CD4-positive, alpha-beta memory T cell (primary cell): ENCODE measurements around the gene TRAF4. TPM values are rescaled to one million over a fixed set of nuclear protein-coding genes. Genes with fewer than 3 reads are reported as not detected.

ENCODE experiments used
- CTCF ChIA-PET: fragments of 350-600 bp; sonication (Branson Sonifier 250); formaldehyde crosslinking; loops from one replicate; lab custom pipeline; 2021; ENCODE audit warnings: inconsistent platforms; ENCODE audit not compliant: partially characterized antibody; lab: Charles Lee
- POLR2A ChIA-PET: fragments of 350-600 bp; sonication (Branson Sonifier 250); formaldehyde crosslinking; loops from one replicate; lab custom pipeline; 2021; ENCODE audit not compliant: partially characterized antibody; lab: Charles Lee
- DNase-seq, 5 donors: peaks; one replicate each; pipeline versions ENCODE4 v3.0.0 to v3.0.0-alpha.2; 2020 to 2022; ENCODE audit warnings: mixed read lengths in 1 of 5
- H3K27ac ChIP-seq: one replicate; pipeline ENCODE4 v1.7.0; 2013; ENCODE audit warnings: low read depth, low read length
- H3K27me3 ChIP-seq: 2 replicates; pipeline ENCODE4 v1.7.0; 2013; ENCODE audit warnings: mild to moderate bottlenecking, low read length, moderate library complexity; ENCODE audit not compliant: insufficient read depth
- H3K36me3 ChIP-seq: 2 replicates; pipeline ENCODE4 v1.7.0; 2013; ENCODE audit warnings: mild to moderate bottlenecking, low read length, moderate library complexity; ENCODE audit not compliant: insufficient read depth
- H3K4me1 ChIP-seq: 2 replicates; pipeline ENCODE4 v1.7.0; 2013; ENCODE audit warnings: mild to moderate bottlenecking, low read length, moderate library complexity; ENCODE audit not compliant: insufficient read depth
- H3K4me3 ChIP-seq, 2 donors: one replicate each; pipeline ENCODE4 v1.7.0; 2013; ENCODE audit warnings: low read length in 2 of 2, mild to moderate bottlenecking in 1 of 2
- H3K9me3 ChIP-seq, 2 donors: one replicate each; pipeline ENCODE4 v1.7.0; 2013; ENCODE audit warnings: low read length in 2 of 2, control low read depth in 1 of 2; ENCODE audit not compliant: control insufficient read depth in 1 of 2
- H3K27ac Mint-ChIP-seq, 7 donors: one replicate each; pipeline ENCODE4 v1.8.0; 2020 to 2021; ENCODE audit warnings: mixed read lengths in 7 of 7, mild to moderate bottlenecking in 6 of 7, inconsistent platforms in 3 of 7, moderate library complexity in 3 of 7
- H3K27me3 Mint-ChIP-seq, 2 donors: one replicate each; pipeline ENCODE4 v1.8.0; 2020 to 2021; ENCODE audit warnings: mixed read lengths in 2 of 2
- H3K36me3 Mint-ChIP-seq, 2 donors: one replicate each; pipeline ENCODE4 v1.8.0; 2020 to 2021; ENCODE audit warnings: mixed read lengths in 2 of 2, inconsistent platforms in 1 of 2, mild to moderate bottlenecking in 1 of 2
- H3K4me1 Mint-ChIP-seq, 4 donors: one replicate each; pipeline ENCODE4 v1.8.0; 2020 to 2021; ENCODE audit warnings: mixed read lengths in 4 of 4, mild to moderate bottlenecking in 1 of 4
- H3K4me3 Mint-ChIP-seq, 8 donors: one replicate each; pipeline ENCODE4 v1.8.0; 2020 to 2021; ENCODE audit warnings: mixed read lengths in 8 of 8, mild to moderate bottlenecking in 7 of 8, moderate library complexity in 6 of 8, inconsistent platforms in 3 of 8
- H3K9me3 Mint-ChIP-seq, 8 donors: one replicate each; pipeline ENCODE4 v1.8.0; 2020 to 2021; ENCODE audit warnings: mixed read lengths in 8 of 8, mild to moderate bottlenecking in 5 of 8, inconsistent platforms in 3 of 8, moderate library complexity in 1 of 8
- intact Hi-C: fragments of 100-400 bp; cut with micrococcal nuclease; formaldehyde crosslinking; loops from one replicate; pipeline ENCODE4 v1.15.1; 2023
- polyA plus RNA-seq, 2 donors: library from polyadenylated mRNA; unstranded; fragments of 300-500 nt; fragmentation: Illumina TruSeq; gene quantifications; one replicate each; pipeline ENCODE4 v1.2.3, GENCODE V29; 2021
- total RNA-seq, 2 experiments: library from RNA; stranded (reverse); gene quantifications; one replicate each; pipeline ENCODE4 v1.2.3, GENCODE V29; 2021

The TRAF4 gene
- total and polyA plus RNA-seq, 4 experiments from 2014 or later, result 0.61 to 32.9 (median 16.9) TPM

GRCh38 chr17:28725166-28725659 is 18.6 kb upstream of the TRAF4 start:
- Histone ChIP-seq H3K9me3 (no peaks in the 10 kb centered on the region), H3K27ac (peak overlapping the region; percentile 58), H3K36me3 (peaks cover 42% of the 10 kb centered on the region), H3K27me3 (no peaks in the 10 kb centered on the region), H3K4me3 (peak overlapping the region; percentile 23 to 51), H3K4me1 (peaks cover 59% of the 10 kb centered on the region)
- peak overlapping the region; percentile 84 to 95 (median 86) for H3K4me3 Mint-ChIP-seq
- POLR2A ChIA-PET, result interaction anchor here (1.5 to 11.0 kb wide), 8 partner anchors 14 to 226 kb away, joined by 8 to 528 read pairs (median 38); partner anchors contain the start of genes BLTP2, DHRS13, FLOT2 and PHF12
- H3K4me1 Mint-ChIP-seq, result peaks cover 46 to 83% (median 60%) of the 10 kb centered on the region in 4 donors
- peak overlapping the region; percentile 83 to 96 (median 89) for H3K27ac Mint-ChIP-seq
- H3K36me3 Mint-ChIP-seq, result peaks cover 29 to 58% of the 10 kb centered on the region in 2 donors
- no peak for DNase-seq
- H3K27me3 Mint-ChIP-seq, result no peaks in the 10 kb centered on the region
- intact Hi-C loops, result loop anchor here (5.0 to 10.0 kb wide), 2 partner anchors 127 to 570 kb away; partner anchors contain the start of gene NUFIP2
- no peaks in the 10 kb centered on the region for H3K9me3 Mint-ChIP-seq
- CTCF ChIA-PET, result interaction anchor here (1.2 to 6.9 kb wide), 8 partner anchors 10 to 412 kb away, joined by 3 to 492 read pairs (median 10); partner anchors contain the start of genes FLOT2 and TRAF4

GRCh38 chr17:28725660-28726225 is 18.1 kb upstream of the TRAF4 start:
- Mint-ChIP-seq H3K27me3 (no peaks in the 10 kb centered on the region), H3K27ac (peak overlapping the region; percentile 82 to 96 (median 89)), H3K4me3 (peak overlapping the region; percentile 84 to 95 (median 86)), H3K4me1 (peaks cover 41 to 78% (median 55%) of the 10 kb centered on the region in 4 donors), H3K9me3 (no peaks in the 10 kb centered on the region), H3K36me3 (peaks cover 24 to 53% of the 10 kb centered on the region in 2 donors)
- peak in 2 of 5 donors; percentile 30 to 54 for DNase-seq
- Histone ChIP-seq H3K36me3 (peaks cover 42% of the 10 kb centered on the region), H3K27ac (peak overlapping the region; percentile 58), H3K4me1 (peaks cover 54% of the 10 kb centered on the region), H3K4me3 (peak overlapping the region; percentile 23 to 51), H3K27me3 (no peaks in the 10 kb centered on the region), H3K9me3 (no peaks in the 10 kb centered on the region)
- POLR2A ChIA-PET, result interaction anchor here (1.1 to 11.0 kb wide), 11 partner anchors 12 to 225 kb away, joined by 3 to 528 read pairs (median 29); partner anchors contain the start of genes BLTP2, DHRS13, FLOT2 and PHF12
- intact Hi-C loops, result loop anchor here (2.0 to 10.0 kb wide), 4 partner anchors 79 to 569 kb away; partner anchors contain the start of gene NUFIP2
- CTCF ChIA-PET, result interaction anchor here (0.6 to 6.9 kb wide), 27 partner anchors 9 to 412 kb away, joined by 3 to 492 read pairs (median 9); partner anchors contain the start of genes BLTP2, DHRS13, FAM222B and FLOT2

- H3K36me3 ChIP-seq, result peaks cover 39% of the 10 kb centered on the region
- peak within 1 kb of the TSS; percentile 91 to 98 (median 96) for H3K4me3 Mint-ChIP-seq
- H3K27ac ChIP-seq, result peak within 1 kb of the TSS; percentile 98
- peaks cover 49% of the 10 kb centered on the region for H3K4me1 ChIP-seq
- H3K4me3 ChIP-seq, result peak within 1 kb of the TSS; percentile 57 to 85
- H3K9me3 ChIP-seq, result no peaks in the 10 kb centered on the region
- intact Hi-C loops, result loop anchor here (2.0 to 10.0 kb wide), 4 partner anchors 79 to 569 kb away; partner anchors contain the start of gene NUFIP2
- CTCF ChIA-PET, result interaction anchor here (0.5 to 6.9 kb wide), 36 partner anchors 9 to 777 kb away, joined by 3 to 492 read pairs (median 6); partner anchors contain the start of genes BLTP2, DHRS13, FAM222B and FLOT2
- H3K36me3 Mint-ChIP-seq, result peaks cover 19 to 48% of the 10 kb centered on the region in 2 donors
- no peaks in the 10 kb centered on the region for H3K27me3 ChIP-seq
- no peaks in the 10 kb centered on the region for H3K9me3 Mint-ChIP-seq
- peaks cover 39 to 73% (median 51%) of the 10 kb centered on the region in 4 donors for H3K4me1 Mint-ChIP-seq
- peak within 1 kb of the TSS; percentile 99 to 100 (median 100) for H3K27ac Mint-ChIP-seq
- no peaks in the 10 kb centered on the region for H3K27me3 Mint-ChIP-seq
- DNase-seq, result peak; percentile 60 to 80 (median 76)
- POLR2A ChIA-PET, result interaction anchor here (0.8 to 11.0 kb wide), 18 partner anchors 11 to 398 kb away, joined by 3 to 528 read pairs (median 9); partner anchors contain the start of genes BLTP2, DHRS13, FAM222B and FLOT2
Observed at GRCh38 chr17:28726226-28726626, 17.6 kb upstream of the TRAF4 start, which contains the start of gene TLCD1. Gene TLCD1, minus strand, starts transcription at chr17:28726233. Its CDS starts 136 bp downstream, at chr17:28726097.

- Mint-ChIP-seq H3K27ac (peak overlapping the region; percentile 99 to 100 (median 100)), H3K4me3 (peak overlapping the region; percentile 91 to 98 (median 96)), H3K36me3 (peaks cover 16 to 43% of the 10 kb centered on the region in 2 donors), H3K4me1 (peaks cover 34 to 67% (median 45%) of the 10 kb centered on the region in 4 donors), H3K9me3 (no peaks in the 10 kb centered on the region), H3K27me3 (no peaks in the 10 kb centered on the region)
- DNase-seq, result peak; percentile 86 to 91 (median 88)
- POLR2A ChIA-PET, result interaction anchor here (0.7 to 11.0 kb wide), 24 partner anchors 10 to 397 kb away, joined by 3 to 528 read pairs (median 6); partner anchors contain the start of genes BLTP2, DHRS13, FAM222B and FLOT2
- peak overlapping the region; percentile 98 for H3K27ac ChIP-seq
- H3K4me1 ChIP-seq, result peaks cover 43% of the 10 kb centered on the region
- peaks cover 32% of the 10 kb centered on the region for H3K36me3 ChIP-seq
- H3K27me3 ChIP-seq, result no peaks in the 10 kb centered on the region
- H3K4me3 ChIP-seq, result peak overlapping the region; percentile 57 to 85
- CTCF ChIA-PET, result interaction anchor here (0.5 to 6.9 kb wide), 44 partner anchors 8 to 777 kb away, joined by 3 to 492 read pairs (median 6); partner anchors contain the start of genes BLTP2, DHRS13, FAM222B and FLOT2
- intact Hi-C loops, result loop anchor here (1.0 to 10.0 kb wide), 7 partner anchors 23 to 568 kb away; partner anchors contain the start of gene NUFIP2
- no peaks in the 10 kb centered on the region for H3K9me3 ChIP-seq
Observed at GRCh38 chr17:28726627-28727491, 17.0 kb upstream of the TRAF4 start.

GRCh38 chr17:28728364-28729200 is 15.2 kb upstream of the TRAF4 start, which contains the start of gene NEK8:
Gene NEK8, plus strand, starts transcription at chr17:28728788. Its CDS starts 26 bp downstream, at chr17:28728814.
- Histone ChIP-seq H3K36me3 (peaks cover 17% of the 10 kb centered on the region), H3K4me1 (peaks cover 27% of the 10 kb centered on the region), H3K27ac (peak within 1 kb of the TSS; percentile 98), H3K4me3 (peak within 1 kb of the TSS; percentile 85 to 96), H3K9me3 (no peaks in the 10 kb centered on the region), H3K27me3 (no peaks in the 10 kb centered on the region)
- H3K4me3 Mint-ChIP-seq, result peak within 1 kb of the TSS; percentile 91 to 98 (median 96)
- intact Hi-C loops, result loop anchor here (1.0 to 10.0 kb wide), 8 partner anchors 9 to 566 kb away; partner anchors contain the start of genes DHRS13, NUFIP2, RPL23A and TRAF4
- H3K9me3 Mint-ChIP-seq, result no peaks in the 10 kb centered on the region
- peak; percentile 96 to 99 (median 97) for DNase-seq
- ChIA-PET POLR2A (interaction anchor here (0.6 to 11.0 kb wide), 26 partner anchors 9 to 371 kb away, joined by 3 to 528 read pairs (median 4); partner anchors contain the start of genes ALDOC, BLTP2, DHRS13 and FAM222B), CTCF (interaction anchor here (0.8 to 6.9 kb wide), 21 partner anchors 9 to 389 kb away, joined by 3 to 492 read pairs (median 10); partner anchors contain the start of genes BLTP2, DHRS13, FLOT2 and PHF12)
- H3K4me1 Mint-ChIP-seq, result peaks cover 29 to 51% (median 36%) of the 10 kb centered on the region in 4 donors
- peak within 1 kb of the TSS; percentile 99 to 100 (median 100) for H3K27ac Mint-ChIP-seq
- peaks cover 11 to 34% of the 10 kb centered on the region in 2 donors for H3K36me3 Mint-ChIP-seq
- no peaks in the 10 kb centered on the region for H3K27me3 Mint-ChIP-seq
